ENCODE data around the gene SUMO4.

- TF ChIP-seq CTCF (conservative IDR thresholded peaks at IDR 0.05; ENCODE audit: low read depth, low read length) (no peak), RAD21 (IDR thresholded peaks at IDR 0.05; ENCODE audit: low read length) (no peak), POLR2A (IDR thresholded peaks at IDR 0.05; ENCODE audit: low read depth, low read length) (no peak), CHD1 (IDR thresholded peaks at IDR 0.05; ENCODE audit: low read depth, low read length) (no peak), MXI1 (IDR thresholded peaks at IDR 0.05; ENCODE audit: borderline replicate concordance, low read depth, low read length) (no peak), SMC3 (IDR thresholded peaks at IDR 0.05; ENCODE audit: low read depth, low read length) (no peak), RCOR1 (IDR thresholded peaks at IDR 0.05; ENCODE audit: insufficient replicate concordance, low read length) (no peak)
Observed at GRCh38 chr6:149425754-149426153, 25.7 kb downstream of the SUMO4 start.
